BJ (cell line): Measurements from ENCODE around the gene SHROOM1. TPM values are rescaled to one million over a fixed set of nuclear protein-coding genes. Genes with fewer than 3 reads are reported as not detected.

ENCODE experiments used
- CTCF ChIA-PET: fragments of 350-600 bp; formaldehyde crosslinking; extraction: SDS; loops from one replicate; lab custom pipeline; 2021; ENCODE audit warnings: antibody characterized with exemption, inconsistent platforms; lab: Yijun Ruan, JAX
- POLR2A ChIA-PET: fragments of 300-600 bp; sonication (Branson Sonifier 250); formaldehyde crosslinking; extraction: SDS; loops from one replicate; lab custom pipeline; 2021; ENCODE audit warnings: antibody characterized with exemption; lab: Charles Lee
- DNase-seq: peaks from one replicate; pipeline ENCODE4 v3.0.0-alpha.2; 2011; ENCODE audit warnings: low read depth
- H3K27me3 ChIP-seq: 2 replicates; pipeline ENCODE4 v1.6.0; 2011; ENCODE audit warnings: low read length; ENCODE audit not compliant: control insufficient read depth, insufficient read depth
- H3K36me3 ChIP-seq: 2 replicates; pipeline ENCODE4 v1.5.1; 2011; ENCODE audit warnings: low read length; ENCODE audit not compliant: control insufficient read depth, insufficient read depth
- H3K4me3 ChIP-seq: 2 replicates; pipeline ENCODE4 v1.5.1; 2011; ENCODE audit warnings: low read depth, mild to moderate bottlenecking, control low read depth, low read length
- CTCF ChIP-seq: IDR thresholded peaks from 2 replicates; pipeline ENCODE4 v1.5.1; 2011; ENCODE audit warnings: low read depth, mild to moderate bottlenecking, control low read depth, inconsistent platforms, low read length, moderate library complexity; ENCODE audit not compliant: insufficient read depth
- polyA plus RNA-seq: library from polyadenylated mRNA; depleted of rRNA; stranded (reverse); fragments of >200 nt; gene quantifications from 2 replicates; pipeline ENCODE4 v1.2.3, GENCODE V29; 2011

Gene SHROOM1
- polyA plus RNA-seq, 1 experiment, result 8.5 TPM

GRCh38 chr5:132826424-132827082, 3.9 kb downstream of the SHROOM1 start:
- CTCF ChIA-PET, result interaction anchor here (1.0 to 9.4 kb wide), 2 partner anchors 8 to 59 kb away, joined by 3 to 111 read pairs; no protein-coding TSS in a partner anchor
- DNase-seq, result no peak
- Histone ChIP-seq H3K36me3 (peaks cover 9% of the 10 kb centered on the region), H3K4me3 (no peak overlapping the region), H3K27me3 (no peaks in the 10 kb centered on the region)
- TF ChIP-seq CTCF, result no peak
- POLR2A ChIA-PET, result no interaction called here

- no peak for TF ChIP-seq CTCF
- Histone ChIP-seq H3K4me3 (no peak overlapping the region), H3K36me3 (peaks cover 9% of the 10 kb centered on the region), H3K27me3 (no peaks in the 10 kb centered on the region)
- DNase-seq, result no peak
- ChIA-PET POLR2A (no interaction called here), CTCF (interaction anchor here (1.0 to 9.4 kb wide), 3 partner anchors 8 to 59 kb away, joined by 3 to 111 read pairs (median 3); no protein-coding TSS in a partner anchor)
These were observed 4.5 kb downstream of the SHROOM1 start for GRCh38 chr5:132825834-132826391.

GRCh38 chr5:132825033-132825833, 5.2 kb downstream of the SHROOM1 start:
- ChIA-PET CTCF (interaction anchor here (1.0 to 9.4 kb wide), 3 partner anchors 10 to 60 kb away, joined by 3 to 111 read pairs (median 5); no protein-coding TSS in a partner anchor), POLR2A (no interaction called here)
- DNase-seq, result no peak
- Histone ChIP-seq H3K27me3 (no peaks in the 10 kb centered on the region), H3K4me3 (no peak overlapping the region), H3K36me3 (peaks cover 9% of the 10 kb centered on the region)
- no peak for TF ChIP-seq CTCF

GRCh38 chr5:132824426-132824825, 6.0 kb downstream of the SHROOM1 start:
- POLR2A ChIA-PET, result no interaction called here
- Histone ChIP-seq H3K27me3 (no peaks in the 10 kb centered on the region), H3K36me3 (peaks cover 9% of the 10 kb centered on the region), H3K4me3 (no peak overlapping the region)
- TF ChIP-seq CTCF, result no peak
- no peak for DNase-seq
- CTCF ChIA-PET, result interaction anchor here (1.2 to 1.3 kb wide), 3 partner anchors 59 to 298 kb away, joined by 3 to 5 read pairs (median 3); no protein-coding TSS in a partner anchor
